Measurements from ENCODE around the gene RPS8. TPM values are rescaled to one million over a fixed set of nuclear protein-coding genes. Genes with fewer than 3 reads are reported as not detected.
"Not testable (repeated sequence)": the region's sequence is repeated elsewhere in the genome, so short reads cannot be mapped to it uniquely, and the experiment has no call there.

Gene RPS8
- total RNA-seq, 2 donors from 2014 or later = 1,070 to 1,127 TPM

DNA sequence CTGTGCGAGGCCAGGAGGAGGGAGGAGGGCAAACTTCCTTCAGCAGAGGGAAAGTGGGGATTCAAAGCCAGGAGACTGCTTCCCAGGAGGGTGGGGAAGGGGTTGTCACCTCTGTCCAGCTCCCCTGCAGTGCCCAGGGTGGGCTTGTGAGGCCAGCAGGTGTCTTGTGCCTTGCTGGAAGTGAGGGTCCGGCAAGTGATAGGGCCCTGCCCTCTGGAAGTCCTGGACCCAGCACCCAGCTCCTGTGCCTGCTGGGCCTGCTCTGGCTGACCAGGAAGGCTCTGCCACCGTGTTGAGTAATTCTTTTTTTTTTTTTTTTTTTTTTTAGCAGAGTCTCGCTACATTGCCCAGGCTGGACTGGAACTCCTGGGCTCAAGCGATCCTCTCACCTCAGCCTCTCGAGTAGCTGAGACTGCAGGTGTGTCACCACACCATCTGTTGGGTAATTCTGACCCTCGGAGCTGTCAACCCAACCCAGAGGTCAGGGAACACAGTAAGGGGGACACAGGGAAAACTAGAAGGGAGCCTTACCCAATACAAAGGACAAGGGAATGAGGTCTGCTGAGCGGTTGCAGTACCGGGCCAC is 11.6 kb downstream of the RPS8 start:
- Mint-ChIP-seq H3K4me3 (peak overlapping the region; percentile 70), H3K27me3 (no peaks in the 10 kb centered on the region), H3K27ac (peak overlapping the region in 1 of 2 donors; percentile 37), H3K4me1 (ENCODE audit: low read depth in 2 of 2) (peaks cover 18 to 22% of the 10 kb centered on the region in 2 donors), H3K9me3 (no peaks in the 10 kb centered on the region), H3K36me3 (no peaks in the 10 kb centered on the region)
- no peak for ATAC-seq
- DNase-seq (ENCODE audit: low spot score) = no peak

DNA sequence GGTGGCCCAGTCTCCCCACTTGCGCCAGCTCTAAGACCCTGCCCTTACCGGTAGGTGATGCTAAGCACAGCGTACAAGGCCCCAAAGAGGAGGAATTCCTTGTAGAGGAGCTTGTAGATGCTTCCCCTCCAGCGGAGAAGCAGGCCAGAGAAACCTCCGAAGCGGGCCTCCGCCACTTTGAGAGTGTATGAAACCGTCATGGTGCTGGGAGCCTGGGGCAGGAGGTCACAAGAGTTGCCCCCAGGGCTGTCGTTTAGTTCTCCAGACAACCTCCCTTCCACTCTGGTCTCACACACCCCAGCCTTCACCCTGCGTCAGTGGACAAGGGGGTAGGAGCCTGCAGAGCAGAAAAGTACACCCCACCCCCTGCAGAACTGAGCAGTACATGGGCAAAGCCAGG is 12.2 kb downstream of the RPS8 start:
- Mint-ChIP-seq H3K9me3 (no peaks in the 10 kb centered on the region), H3K27me3 (no peaks in the 10 kb centered on the region), H3K4me3 (no peak overlapping the region), H3K4me1 (ENCODE audit: low read depth in 2 of 2) (peaks cover 18 to 22% of the 10 kb centered on the region in 2 donors), H3K36me3 (no peaks in the 10 kb centered on the region), H3K27ac (no peak overlapping the region)
- ATAC-seq = no peak
- no peak for DNase-seq (ENCODE audit: low spot score)

DNA sequence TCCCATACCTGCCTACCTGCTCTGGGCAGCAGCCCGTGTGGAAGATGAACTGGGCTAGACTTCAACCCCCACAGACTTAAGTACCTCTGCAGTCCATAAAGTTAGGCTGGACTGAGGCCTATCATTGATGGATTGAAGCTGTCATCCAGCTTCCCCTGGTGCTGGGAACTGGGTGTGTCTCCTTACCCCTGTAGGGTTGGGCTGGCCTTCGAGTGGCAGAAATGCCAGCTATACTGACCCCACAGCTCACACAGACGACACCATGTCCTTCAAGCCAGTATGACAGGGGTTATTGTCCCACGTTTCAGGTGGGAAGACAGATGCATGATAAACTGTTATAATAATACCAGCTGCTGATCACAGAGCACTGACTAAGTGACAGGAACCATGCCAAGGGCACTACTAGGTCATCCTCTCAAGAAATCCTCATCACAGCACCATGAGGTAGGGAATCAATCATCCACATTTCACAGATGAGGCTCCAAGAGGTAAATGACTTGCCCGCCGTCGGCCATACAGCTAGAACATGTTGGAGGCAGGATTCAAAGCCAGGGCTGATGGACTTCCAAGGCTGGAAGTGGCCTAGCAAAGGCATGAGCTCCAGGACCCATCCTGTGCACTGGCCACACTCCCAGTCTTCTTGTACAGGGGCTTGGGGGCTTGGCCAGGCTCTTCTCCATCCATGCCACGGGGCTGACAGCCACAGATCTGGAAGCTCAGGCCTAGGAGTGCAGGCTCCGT is 12.9 kb downstream of the RPS8 start, which contains the start of gene BEST4:
BEST4 (minus strand) TSS at position 51 of the 741 bp plus-strand sequence. CDS start 465 bp downstream, outside the sequence.
- H3K4me1 Mint-ChIP-seq (ENCODE audit: low read depth in 2 of 2) = peaks cover 18 to 20% of the 10 kb centered on the region in 2 donors
- no peak within 1 kb of the TSS for H3K4me3 Mint-ChIP-seq
- H3K27me3 Mint-ChIP-seq = no peaks in the 10 kb centered on the region
- ATAC-seq = no peak
- H3K27ac Mint-ChIP-seq = no peak within 1 kb of the TSS
- no peaks in the 10 kb centered on the region for H3K36me3 Mint-ChIP-seq
- no peak for DNase-seq (ENCODE audit: low spot score)
- H3K9me3 Mint-ChIP-seq = no peaks in the 10 kb centered on the region

DNA sequence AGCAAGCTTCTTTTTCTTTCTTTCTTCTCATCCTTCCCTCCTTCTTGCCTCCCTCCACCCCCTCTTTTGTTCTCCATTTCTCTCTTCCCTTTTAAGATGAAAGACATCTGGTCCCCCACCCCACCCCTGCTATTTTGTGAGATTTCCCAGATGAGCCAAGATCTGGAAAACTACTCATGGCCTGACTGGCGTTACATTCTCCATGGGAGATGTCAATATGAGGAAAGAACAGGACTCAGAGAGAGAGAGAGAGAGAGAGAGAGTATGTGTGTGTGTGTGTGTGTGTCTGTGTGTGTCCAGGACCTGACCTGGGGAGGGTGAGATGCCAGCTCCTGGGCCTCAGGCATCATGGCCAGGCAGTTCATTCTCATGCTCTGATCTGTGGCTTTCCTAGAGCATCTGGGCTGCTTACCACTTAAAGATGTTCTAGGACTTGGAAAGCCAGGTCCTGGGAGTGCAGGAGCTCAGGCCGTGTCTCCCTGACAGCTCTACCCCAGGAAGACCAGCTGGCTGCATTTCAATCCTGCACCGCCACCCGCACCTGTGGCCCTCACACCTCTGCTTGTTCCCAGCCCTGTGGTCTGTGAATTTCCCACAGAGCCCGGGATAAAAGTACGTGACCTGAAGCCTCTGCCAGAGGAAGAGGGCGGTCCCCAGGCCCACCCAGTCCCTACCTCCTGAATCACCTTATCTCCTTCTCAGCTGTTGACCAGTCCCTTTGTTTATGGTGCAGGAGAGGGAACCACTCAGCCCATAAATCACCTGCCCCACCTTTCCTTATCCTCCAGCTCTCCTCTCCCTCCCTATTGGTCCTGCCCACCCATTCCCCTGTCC is 15.8 kb downstream of the RPS8 start:
- H3K9me3 Mint-ChIP-seq = no peaks in the 10 kb centered on the region
- no peak overlapping the region for H3K27ac Mint-ChIP-seq
- no peaks in the 10 kb centered on the region for H3K36me3 Mint-ChIP-seq
- ATAC-seq (no peak), DNase-seq (ENCODE audit: low spot score) (no peak)
- H3K4me3 Mint-ChIP-seq = no peak overlapping the region
- peaks cover 0 to 4% of the 10 kb centered on the region in 2 donors for H3K4me1 Mint-ChIP-seq (ENCODE audit: low read depth in 2 of 2)
- H3K27me3 Mint-ChIP-seq = no peaks in the 10 kb centered on the region

DNA sequence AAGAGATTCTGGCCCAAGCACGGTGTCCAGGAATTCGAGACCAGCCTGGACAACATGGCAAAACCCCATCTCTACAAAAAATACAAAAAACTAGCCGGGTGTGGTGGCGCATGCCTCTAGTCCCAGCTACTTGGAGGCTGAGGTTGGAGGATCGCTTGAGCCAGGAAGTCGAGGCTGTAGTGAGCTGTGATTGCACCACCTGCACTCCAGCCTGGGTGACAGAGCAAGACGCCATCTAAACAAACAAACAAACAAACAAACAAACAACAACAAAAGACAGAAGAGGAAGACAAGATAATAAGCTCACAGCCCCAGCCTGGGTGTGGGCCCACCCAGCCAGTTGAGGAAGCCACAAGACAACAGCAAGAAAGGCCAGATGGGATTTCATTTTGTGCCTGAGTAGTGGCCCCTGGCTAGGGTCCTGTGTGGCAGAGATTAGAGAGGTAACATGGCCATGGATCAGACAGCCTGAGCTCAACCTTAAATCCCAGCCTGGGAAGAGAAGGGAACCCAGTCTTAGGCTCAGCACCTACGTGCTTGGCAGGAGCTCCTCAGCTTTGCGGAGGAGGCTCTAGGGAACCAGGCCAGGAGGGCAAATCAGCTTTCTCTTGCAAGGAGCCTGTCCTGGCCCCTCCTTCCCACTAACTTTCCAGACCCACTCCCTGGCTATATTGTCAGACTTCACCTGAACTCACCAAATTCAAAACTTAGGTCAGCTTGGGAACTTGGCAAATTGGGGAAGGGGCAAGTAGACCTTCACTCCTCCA is 17.6 kb downstream of the RPS8 start:
- no peak overlapping the region for H3K4me3 Mint-ChIP-seq
- H3K9me3 Mint-ChIP-seq = no peaks in the 10 kb centered on the region
- no peak for DNase-seq (ENCODE audit: low spot score)
- no peak for ATAC-seq
- H3K4me1 Mint-ChIP-seq (ENCODE audit: low read depth in 2 of 2) = no peaks in the 10 kb centered on the region
- H3K36me3 Mint-ChIP-seq = no peaks in the 10 kb centered on the region
- no peak overlapping the region for H3K27ac Mint-ChIP-seq
- no peaks in the 10 kb centered on the region for H3K27me3 Mint-ChIP-seq

DNA sequence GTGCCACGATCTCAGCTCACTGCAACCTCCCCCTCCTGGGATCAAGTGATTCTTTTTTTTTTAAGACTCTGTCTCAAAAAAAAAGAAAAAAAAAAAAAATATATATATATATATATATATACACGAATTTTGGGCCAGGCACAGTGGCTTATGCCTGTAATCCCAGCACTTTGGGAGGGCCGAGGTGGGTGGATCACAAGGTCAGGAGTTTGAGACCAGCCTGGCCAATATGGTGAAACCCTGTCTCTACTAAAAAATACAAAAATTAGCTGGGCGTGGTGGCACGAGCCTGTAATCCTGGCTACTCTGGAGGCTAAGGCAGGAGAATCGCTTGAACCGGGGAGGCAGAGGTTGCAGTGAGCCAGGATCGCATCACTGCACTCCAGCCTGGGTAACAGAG is 22.5 kb downstream of the RPS8 start:
- H3K4me1 Mint-ChIP-seq (ENCODE audit: low read depth in 2 of 2) = peaks cover 17% of the 10 kb centered on the region in 2 donors
- not testable (repeated sequence) for H3K27me3 Mint-ChIP-seq; H3K36me3 Mint-ChIP-seq; H3K9me3 Mint-ChIP-seq; DNase-seq (ENCODE audit: low spot score); H3K27ac Mint-ChIP-seq; ATAC-seq; H3K4me3 Mint-ChIP-seq

DNA sequence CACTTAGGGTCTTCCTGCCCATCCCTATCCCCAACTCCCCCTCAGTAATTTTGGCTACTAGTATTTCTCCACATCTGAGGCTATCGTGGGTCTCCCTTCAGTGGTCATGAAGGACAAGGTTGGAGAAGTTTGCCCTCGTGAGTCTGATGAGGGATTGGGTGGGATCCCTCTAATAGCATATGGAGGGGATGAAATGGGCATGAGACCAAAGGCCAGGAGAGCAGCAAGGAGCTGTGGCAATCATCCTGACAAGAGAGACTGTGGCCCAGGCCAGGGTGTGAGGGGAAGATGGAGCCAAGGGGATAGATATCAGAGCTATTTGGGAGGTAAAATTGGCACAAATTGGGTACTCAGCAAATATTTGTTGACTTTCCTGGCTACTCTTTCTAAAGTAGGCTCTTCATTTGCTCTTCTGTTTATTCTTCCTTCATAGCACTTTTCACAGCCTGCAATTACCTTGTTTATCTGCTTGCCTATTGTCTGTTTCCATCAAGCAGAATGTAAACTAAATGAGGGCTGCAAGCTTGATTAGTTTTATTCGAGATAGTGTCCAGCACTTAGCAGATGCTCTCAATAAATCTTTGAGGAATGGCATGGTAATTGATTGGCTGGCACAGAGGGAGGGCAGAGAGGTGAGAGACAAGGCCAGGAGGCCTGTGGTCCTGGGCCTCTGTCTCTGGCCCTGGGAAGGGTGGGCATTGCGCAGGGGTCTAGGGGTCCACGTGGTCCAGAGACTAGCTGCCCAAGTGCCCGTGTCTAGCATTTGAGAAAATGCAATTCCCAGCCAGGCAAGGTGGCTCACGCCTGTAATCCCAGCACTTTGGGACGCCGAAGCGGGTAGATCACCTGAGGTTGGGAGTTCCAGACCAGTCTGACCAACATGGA is 23.4 kb downstream of the RPS8 start:
- H3K27me3 Mint-ChIP-seq = no peaks in the 10 kb centered on the region
- peak overlapping the region; percentile 93 to 95 for H3K27ac Mint-ChIP-seq
- H3K4me3 Mint-ChIP-seq = peak overlapping the region; percentile 97
- peaks cover 7% of the 10 kb centered on the region for H3K36me3 Mint-ChIP-seq
- ATAC-seq (no peak), DNase-seq (ENCODE audit: low spot score) (peak; percentile 58)
- H3K9me3 Mint-ChIP-seq = no peaks in the 10 kb centered on the region
- H3K4me1 Mint-ChIP-seq (ENCODE audit: low read depth in 2 of 2) = peaks cover 20 to 22% of the 10 kb centered on the region in 2 donors

DNA sequence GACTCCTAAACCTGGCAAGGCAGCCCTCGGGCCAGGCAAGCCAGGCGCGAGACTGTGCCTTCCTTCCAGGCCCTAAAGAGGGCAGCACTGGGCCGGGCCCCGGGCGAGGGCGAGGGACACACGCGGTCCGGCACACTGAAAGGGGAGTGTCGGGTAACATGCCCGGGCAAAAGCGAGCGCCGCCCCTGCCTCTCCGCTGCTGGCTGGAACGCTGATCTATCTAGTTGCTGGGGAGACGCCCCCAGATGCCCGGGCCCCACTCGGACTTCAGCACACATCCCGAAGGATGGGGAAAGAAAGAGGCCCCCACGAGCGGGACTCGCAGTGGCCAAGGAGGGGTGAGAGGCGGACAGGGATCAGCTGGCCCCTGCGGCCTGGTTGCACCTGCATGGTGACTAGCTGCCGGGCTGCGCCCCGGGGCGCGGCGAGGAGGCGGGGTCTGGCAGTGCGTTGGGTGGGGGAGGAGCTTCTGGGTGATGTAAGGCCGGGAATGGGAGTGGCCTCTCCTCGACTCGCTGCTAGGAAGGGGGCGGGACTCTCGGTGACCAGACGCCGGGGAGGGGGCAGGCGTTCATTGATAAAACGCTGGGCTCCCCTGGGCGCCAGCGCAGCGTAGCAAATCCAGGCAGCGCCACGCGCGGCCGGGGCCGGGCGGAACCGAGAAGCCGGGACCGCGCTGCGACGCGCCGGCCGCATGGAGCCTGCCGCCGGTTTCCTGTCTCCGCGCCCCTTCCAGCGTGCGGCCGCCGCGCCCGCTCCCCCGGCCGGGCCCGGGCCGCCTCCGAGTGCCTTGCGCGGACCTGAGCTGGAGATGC is 24.6 kb downstream of the RPS8 start, which contains the start of gene PLK3:
PLK3 (plus strand) TSS at position 608 of the 815 bp plus-strand sequence; CDS start at position 695, 87 bp downstream.
- Mint-ChIP-seq H3K27me3 (no peaks in the 10 kb centered on the region), H3K27ac (peak within 1 kb of the TSS; percentile 93 to 95), H3K4me1 (ENCODE audit: low read depth in 2 of 2) (peaks cover 20 to 22% of the 10 kb centered on the region in 2 donors), H3K9me3 (no peaks in the 10 kb centered on the region), H3K36me3 (peaks cover 7% of the 10 kb centered on the region), H3K4me3 (peak within 1 kb of the TSS; percentile 97)
- ATAC-seq (peak; percentile 93 to 95), DNase-seq (ENCODE audit: low spot score) (peak; percentile 96)

DNA sequence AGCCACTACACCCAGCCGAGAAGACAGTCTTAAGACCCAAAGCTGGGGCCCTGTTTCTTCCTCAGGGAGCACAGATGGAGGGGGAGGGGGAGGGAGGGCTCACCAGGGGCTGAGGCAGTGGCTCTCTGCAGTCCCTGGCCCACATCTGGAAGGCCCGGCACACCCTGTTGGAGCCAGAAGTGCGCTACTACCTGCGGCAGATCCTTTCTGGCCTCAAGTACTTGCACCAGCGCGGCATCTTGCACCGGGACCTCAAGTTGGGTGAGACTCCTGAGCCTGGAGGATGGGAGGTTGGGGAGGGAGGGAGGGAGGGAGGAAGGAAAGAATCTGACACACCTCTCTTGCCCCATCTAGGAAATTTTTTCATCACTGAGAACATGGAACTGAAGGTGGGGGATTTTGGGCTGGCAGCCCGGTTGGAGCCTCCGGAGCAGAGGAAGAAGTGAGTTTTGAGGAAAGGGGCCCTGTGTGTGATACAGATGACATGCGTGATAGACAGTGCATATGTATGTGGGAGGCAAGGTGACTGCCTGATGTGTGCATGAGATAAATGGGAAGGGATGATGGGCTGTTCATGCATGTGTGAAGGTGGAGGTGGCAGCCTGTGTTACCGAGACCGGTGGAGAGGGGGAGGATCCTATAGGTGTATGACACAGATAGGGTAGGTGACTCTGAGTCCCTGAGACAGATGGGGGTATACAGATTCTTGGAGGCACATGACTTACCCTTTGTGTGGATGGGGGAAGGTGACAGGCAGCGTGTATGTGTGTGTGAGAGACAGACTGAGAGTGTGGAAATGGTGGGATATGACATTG is 26.4 kb downstream of the RPS8 start:
- ATAC-seq = no peak
- DNase-seq (ENCODE audit: low spot score) = no peak
- Mint-ChIP-seq H3K4me3 (peak overlapping the region; percentile 97), H3K27me3 (no peaks in the 10 kb centered on the region), H3K36me3 (peaks cover 7% of the 10 kb centered on the region), H3K27ac (peak overlapping the region; percentile 47 to 65), H3K9me3 (no peaks in the 10 kb centered on the region), H3K4me1 (ENCODE audit: low read depth in 2 of 2) (peaks cover 20 to 22% of the 10 kb centered on the region in 2 donors)

DNA sequence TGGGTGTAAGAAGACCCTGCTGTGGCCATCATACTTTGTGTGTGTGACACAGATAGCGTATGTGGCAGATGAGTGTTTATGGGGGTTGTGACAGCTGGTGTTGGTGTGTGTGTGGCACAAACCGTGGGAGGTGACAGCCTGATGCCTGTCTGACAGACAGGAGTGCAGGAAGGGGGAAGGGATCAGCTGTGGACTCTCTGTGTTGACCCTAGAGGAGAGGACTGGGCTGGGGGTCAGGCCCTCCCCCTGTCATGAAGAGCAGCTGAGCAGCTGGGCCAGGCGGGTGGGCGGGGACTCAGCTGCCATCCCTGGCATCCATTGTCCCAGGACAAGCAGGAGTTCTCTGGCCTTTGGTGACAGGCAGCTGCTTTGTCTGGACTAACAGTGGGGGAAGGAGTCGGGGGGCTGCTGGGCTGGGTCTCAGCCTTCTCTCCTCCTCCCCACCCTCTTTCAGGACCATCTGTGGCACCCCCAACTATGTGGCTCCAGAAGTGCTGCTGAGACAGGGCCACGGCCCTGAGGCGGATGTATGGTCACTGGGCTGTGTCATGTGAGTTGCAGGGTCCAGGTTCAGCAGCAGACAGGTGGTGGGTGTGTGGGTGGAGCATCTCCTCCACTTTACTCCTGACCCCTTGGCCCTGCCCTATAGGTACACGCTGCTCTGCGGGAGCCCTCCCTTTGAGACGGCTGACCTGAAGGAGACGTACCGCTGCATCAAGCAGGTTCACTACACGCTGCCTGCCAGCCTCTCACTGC is 27.1 kb downstream of the RPS8 start:
- ATAC-seq (no peak), DNase-seq (ENCODE audit: low spot score) (peak; percentile 50)
- H3K4me3 Mint-ChIP-seq = peak overlapping the region; percentile 97
- no peaks in the 10 kb centered on the region for H3K9me3 Mint-ChIP-seq
- peaks cover 27 to 29% of the 10 kb centered on the region in 2 donors for H3K4me1 Mint-ChIP-seq (ENCODE audit: low read depth in 2 of 2)
- H3K27ac Mint-ChIP-seq = peak overlapping the region; percentile 56 to 65
- H3K36me3 Mint-ChIP-seq = peaks cover 7% of the 10 kb centered on the region
- H3K27me3 Mint-ChIP-seq = no peaks in the 10 kb centered on the region

DNA sequence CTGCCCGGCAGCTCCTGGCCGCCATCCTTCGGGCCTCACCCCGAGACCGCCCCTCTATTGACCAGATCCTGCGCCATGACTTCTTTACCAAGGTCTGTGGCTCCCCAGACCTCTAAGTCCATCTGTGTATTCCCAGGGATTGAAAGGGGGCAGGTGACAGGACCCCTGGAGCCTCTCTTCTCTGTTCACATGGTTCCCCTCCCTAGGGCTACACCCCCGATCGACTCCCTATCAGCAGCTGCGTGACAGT is 27.6 kb downstream of the RPS8 start:
- Mint-ChIP-seq H3K27me3 (no peaks in the 10 kb centered on the region), H3K36me3 (peaks cover 7% of the 10 kb centered on the region), H3K4me1 (ENCODE audit: low read depth in 2 of 2) (peaks cover 32 to 33% of the 10 kb centered on the region in 2 donors), H3K9me3 (no peaks in the 10 kb centered on the region), H3K4me3 (peak overlapping the region; percentile 12), H3K27ac (peak overlapping the region; percentile 47 to 56)
- ATAC-seq = no peak
- DNase-seq (ENCODE audit: low spot score) = no peak

Measured in natural killer cell treated with Interleukin-12 subunit alpha and Interleukin-12 subunit beta and Interleukin-15 and Interleukin-18, amount 100 ng/mL, for 72 hours (primary cell).